NCI-H526 treated with DMSO at 0.1 percent for 48 hours (cell line): ENCODE data around the gene UBE2L5.
A peak's percentile ranks its signal among the peaks of the same experiment; 100 is the strongest.

ENCODE experiments used
- DNase-seq: peaks from one replicate; lab custom pipeline; 2025; lab: John Stamatoyannopoulos, UW

The UBE2L5 gene

GRCh38 chr13:30406779-30407416, 15.4 kb upstream of the UBE2L5 start:
- no peak for DNase-seq

- peak; percentile 94 for DNase-seq
Observed at GRCh38 chr13:30408319-30409101, 13.8 kb upstream of the UBE2L5 start.

- DNase-seq = no peak
Observed at GRCh38 chr13:30409886-30410704, 12.2 kb upstream of the UBE2L5 start.

- DNase-seq = no peak
Observed at GRCh38 chr13:30410705-30411125, 11.6 kb upstream of the UBE2L5 start.

GRCh38 chr13:30412346-30412745, 9.9 kb upstream of the UBE2L5 start:
- no peak for DNase-seq

- DNase-seq = no peak
Observed at GRCh38 chr13:30413842-30414241, 8.5 kb upstream of the UBE2L5 start.

GRCh38 chr13:30415430-30416030, 6.8 kb upstream of the UBE2L5 start:
- peak; percentile 94 for DNase-seq

- peak; percentile 35 for DNase-seq
Observed at GRCh38 chr13:30416471-30416870, 5.8 kb upstream of the UBE2L5 start.

- DNase-seq = no peak
Observed at GRCh38 chr13:30418075-30418716, 4.1 kb upstream of the UBE2L5 start.

GRCh38 chr13:30418717-30419459, 3.4 kb upstream of the UBE2L5 start:
- DNase-seq = no peak

- peak; percentile 63 for DNase-seq
Observed at GRCh38 chr13:30421093-30422053, 920 bp upstream of the UBE2L5 start.

- DNase-seq = no peak
Observed at GRCh38 chr13:30423891-30424290, 1.6 kb downstream of the UBE2L5 start.

GRCh38 chr13:30429235-30429634, 6.9 kb downstream of the UBE2L5 start:
- peak; percentile 43 for DNase-seq

GRCh38 chr13:30429721-30430694, 7.7 kb downstream of the UBE2L5 start:
- no peak for DNase-seq

GRCh38 chr13:30431269-30431940, 9.1 kb downstream of the UBE2L5 start:
- DNase-seq = no peak

GRCh38 chr13:30435911-30436451, 13.7 kb downstream of the UBE2L5 start:
- no peak for DNase-seq

- no peak for DNase-seq
Observed at GRCh38 chr13:30437177-30437576, 14.9 kb downstream of the UBE2L5 start.

GRCh38 chr13:30438286-30438685, 16.0 kb downstream of the UBE2L5 start:
- DNase-seq = no peak
